ENCODE measurements around the gene SNRPE. TPM values are rescaled to one million over a fixed set of nuclear protein-coding genes. Genes with fewer than 3 reads are reported as not detected.

Gene SNRPE
- total RNA-seq, 8 experiments from 2014 or later = 104 to 392 (median 191) TPM

Other genes starting within 250 kb of the SNRPE start
- gene ATP2B4, start 234.8 kb upstream of the SNRPE start, total RNA-seq = 10 to 100 TPM; 19.7 to 53.0 (median 32.0) TPM
- under 1 TPM in 7 of 8 experiments, not detected in 1; 0.05 to 0.56 (median 0.14) TPM for gene LAX1, start 96.4 kb upstream of the SNRPE start, total RNA-seq
- gene ZBED6, start 66.0 kb upstream of the SNRPE start, total RNA-seq = 10 to 100 TPM in 7 of 8 experiments, 1 to 10 TPM in 1; 8.3 to 57.4 (median 13.5) TPM
- gene ZC3H11A, start 66.0 kb upstream of the SNRPE start, total RNA-seq = 100 to 1,000 TPM in 3 of 8 experiments, 10 to 100 TPM in 5; 68.4 to 202 (median 95.6) TPM
- gene SOX13, start 211.5 kb downstream of the SNRPE start, total RNA-seq = 10 to 100 TPM in 5 of 8 experiments, 1 to 10 TPM in 3; 4.7 to 72.2 (median 18.0) TPM